Testis (tissue), 2 donors: ENCODE measurements around the gene ARHGEF3.

Source experiments
- CTCF ChIP-seq, 3 experiments: fragments of 450-650 bp in 2 of 3; fragments of 200-600 bp in 1 of 3; sonication (generic) in 1 of 3; IDR thresholded peaks; one replicate each; pipeline ENCODE4 v1.5.1; 2016 to 2019; ENCODE audit warnings: antibody characterized with exemption in 3 of 3, mild to moderate bottlenecking in 2 of 3, moderate library complexity in 1 of 3
- POLR2A ChIP-seq: fragments of 450-650 bp; IDR thresholded peaks from one replicate; pipeline ENCODE4 v1.6.1; 2017; ENCODE audit warnings: antibody characterized with exemption, mild to moderate bottlenecking, moderate library complexity

DNA sequence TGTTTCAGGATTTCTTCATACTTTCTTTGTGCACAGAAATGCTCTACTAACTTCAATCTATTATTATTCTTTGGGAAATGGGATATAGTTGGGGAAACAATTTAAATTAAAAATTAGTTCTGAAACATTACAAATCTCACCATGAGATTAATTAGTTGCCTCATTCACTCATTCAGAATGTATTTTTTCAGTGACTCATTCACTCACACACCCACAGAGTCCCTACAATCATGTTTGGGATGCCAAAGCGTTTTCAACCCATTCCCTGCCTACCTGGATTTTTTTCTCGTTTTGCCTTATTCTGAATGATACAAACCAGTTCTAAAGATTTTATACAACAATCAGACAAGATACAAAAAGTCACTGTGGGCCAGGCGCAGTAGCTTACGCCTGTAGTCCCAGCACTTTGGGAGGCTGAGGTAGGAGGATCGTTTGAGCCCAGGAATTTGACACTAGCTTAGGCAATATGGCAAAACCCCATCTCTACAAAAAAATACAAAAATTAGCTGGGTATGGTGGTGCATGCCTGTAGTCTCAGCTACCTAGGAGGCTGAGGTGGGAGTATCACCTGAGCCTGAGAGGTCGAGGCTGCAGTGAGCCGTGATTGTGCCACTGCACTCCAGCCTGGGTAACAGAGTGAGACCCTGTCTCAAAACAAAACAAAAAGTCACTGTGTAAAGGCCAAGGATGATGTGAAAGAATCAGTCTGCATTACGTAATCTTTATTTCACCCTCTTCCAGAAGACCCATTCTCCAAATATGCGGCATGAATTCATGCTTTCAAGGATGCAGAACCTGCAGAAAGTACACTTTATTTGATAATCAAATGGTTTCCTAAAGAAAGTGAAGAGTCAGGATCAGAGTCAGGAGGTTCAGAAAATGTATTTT is 34.8 kb upstream of the ARHGEF3 start:
- TF ChIP-seq CTCF (IDR thresholded peaks at IDR 0.05) (no peak), POLR2A (no peak)
